ENCODE results near the gene CYFIP1. TPM values are rescaled to one million over a fixed set of nuclear protein-coding genes. Genes with fewer than 3 reads are reported as not detected.

The CYFIP1 gene
- polyA plus RNA-seq, 1 experiment: 93.4 TPM

- Histone ChIP-seq H3K36me3 (ENCODE audit: control insufficient read depth, insufficient read depth, low read length) (peaks cover 14% of the 10 kb centered on the region), H3K27me3 (ENCODE audit: control insufficient read depth, insufficient read depth, low read length) (no peaks in the 10 kb centered on the region), H3K4me3 (ENCODE audit: low read depth, low read length) (no peak overlapping the region)
- no peak for TF ChIP-seq CTCF (IDR thresholded peaks at IDR 0.05; ENCODE audit: insufficient read depth, low read depth, low read length)
- DNase-seq (ENCODE audit: low read depth): no peak
- POLR2A ChIA-PET: no interaction called here
- CTCF ChIA-PET: no interaction called here
Measured at GRCh38 chr15:22893881-22894280, 86.3 kb downstream of the CYFIP1 start.

- no peak for TF ChIP-seq CTCF (IDR thresholded peaks at IDR 0.05; ENCODE audit: insufficient read depth, low read depth, low read length)
- ChIA-PET POLR2A (no interaction called here), CTCF (no interaction called here)
- Histone ChIP-seq H3K36me3 (ENCODE audit: control insufficient read depth, insufficient read depth, low read length) (peaks cover 14% of the 10 kb centered on the region), H3K27me3 (ENCODE audit: control insufficient read depth, insufficient read depth, low read length) (no peaks in the 10 kb centered on the region), H3K4me3 (ENCODE audit: low read depth, low read length) (no peak overlapping the region)
- no peak for DNase-seq (ENCODE audit: low read depth)
Measured at GRCh38 chr15:22893081-22893480, 87.1 kb downstream of the CYFIP1 start.

- H3K36me3 ChIP-seq (ENCODE audit: control insufficient read depth, insufficient read depth, low read length): peaks cover 14% of the 10 kb centered on the region
- no peak for DNase-seq (ENCODE audit: low read depth)
- CTCF ChIA-PET: no interaction called here
- H3K27me3 ChIP-seq (ENCODE audit: control insufficient read depth, insufficient read depth, low read length): no peaks in the 10 kb centered on the region
- POLR2A ChIA-PET: no interaction called here
- no peak for TF ChIP-seq CTCF (IDR thresholded peaks at IDR 0.05; ENCODE audit: insufficient read depth, low read depth, low read length)
- H3K4me3 ChIP-seq (ENCODE audit: low read depth, low read length): no peak overlapping the region
Measured at GRCh38 chr15:22892333-22892732, 87.8 kb downstream of the CYFIP1 start.

- Histone ChIP-seq H3K36me3 (ENCODE audit: control insufficient read depth, insufficient read depth, low read length) (peaks cover 14% of the 10 kb centered on the region), H3K4me3 (ENCODE audit: low read depth, low read length) (no peak overlapping the region), H3K27me3 (ENCODE audit: control insufficient read depth, insufficient read depth, low read length) (no peaks in the 10 kb centered on the region)
- ChIA-PET POLR2A (no interaction called here), CTCF (no interaction called here)
- DNase-seq (ENCODE audit: low read depth): no peak
- TF ChIP-seq CTCF (IDR thresholded peaks at IDR 0.05; ENCODE audit: insufficient read depth, low read depth, low read length): no peak
Measured at GRCh38 chr15:22891426-22892210, 88.5 kb downstream of the CYFIP1 start.

- ChIA-PET CTCF (no interaction called here), POLR2A (no interaction called here)
- Histone ChIP-seq H3K27me3 (ENCODE audit: control insufficient read depth, insufficient read depth, low read length) (no peaks in the 10 kb centered on the region), H3K4me3 (ENCODE audit: low read depth, low read length) (no peak overlapping the region), H3K36me3 (ENCODE audit: control insufficient read depth, insufficient read depth, low read length) (peaks cover 8% of the 10 kb centered on the region)
- DNase-seq (ENCODE audit: low read depth): no peak
- TF ChIP-seq CTCF (IDR thresholded peaks at IDR 0.05; ENCODE audit: insufficient read depth, low read depth, low read length): no peak
Measured at GRCh38 chr15:22890296-22890695, 89.9 kb downstream of the CYFIP1 start.
